BJ (cell line): Measurements from ENCODE around the gene EPB41L2. TPM values are rescaled to one million over a fixed set of nuclear protein-coding genes. Genes with fewer than 3 reads are reported as not detected.

Experiments
- CTCF ChIA-PET: fragments of 350-600 bp; formaldehyde crosslinking; extraction: SDS; loops from one replicate; lab custom pipeline; 2021; ENCODE audit warnings: antibody characterized with exemption, inconsistent platforms; lab: Yijun Ruan, JAX
- POLR2A ChIA-PET: fragments of 300-600 bp; sonication (Branson Sonifier 250); formaldehyde crosslinking; extraction: SDS; loops from one replicate; lab custom pipeline; 2021; ENCODE audit warnings: antibody characterized with exemption; lab: Charles Lee
- DNase-seq: peaks from one replicate; pipeline ENCODE4 v3.0.0-alpha.2; 2011; ENCODE audit warnings: low read depth
- H3K27me3 ChIP-seq: 2 replicates; pipeline ENCODE4 v1.6.0; 2011; ENCODE audit warnings: low read length; ENCODE audit not compliant: control insufficient read depth, insufficient read depth
- H3K36me3 ChIP-seq: 2 replicates; pipeline ENCODE4 v1.5.1; 2011; ENCODE audit warnings: low read length; ENCODE audit not compliant: control insufficient read depth, insufficient read depth
- H3K4me3 ChIP-seq: 2 replicates; pipeline ENCODE4 v1.5.1; 2011; ENCODE audit warnings: low read depth, mild to moderate bottlenecking, control low read depth, low read length
- CTCF ChIP-seq: IDR thresholded peaks from 2 replicates; pipeline ENCODE4 v1.5.1; 2011; ENCODE audit warnings: low read depth, mild to moderate bottlenecking, control low read depth, inconsistent platforms, low read length, moderate library complexity; ENCODE audit not compliant: insufficient read depth
- polyA plus RNA-seq: library from polyadenylated mRNA; depleted of rRNA; stranded (reverse); fragments of >200 nt; gene quantifications from 2 replicates; pipeline ENCODE4 v1.2.3, GENCODE V29; 2011

Gene EPB41L2
- polyA plus RNA-seq, 1 experiment, result 24.5 TPM

- ChIA-PET CTCF (interaction anchor here (0.9 to 1.0 kb wide), 2 partner anchors 93 to 139 kb away, joined by 3 to 4 read pairs; no protein-coding TSS in a partner anchor), POLR2A (no interaction called here)
- TF ChIP-seq CTCF, result no peak
These were observed 84.9 kb downstream of the EPB41L2 start for GRCh38 chr6:130978180-130978579.

DNA sequence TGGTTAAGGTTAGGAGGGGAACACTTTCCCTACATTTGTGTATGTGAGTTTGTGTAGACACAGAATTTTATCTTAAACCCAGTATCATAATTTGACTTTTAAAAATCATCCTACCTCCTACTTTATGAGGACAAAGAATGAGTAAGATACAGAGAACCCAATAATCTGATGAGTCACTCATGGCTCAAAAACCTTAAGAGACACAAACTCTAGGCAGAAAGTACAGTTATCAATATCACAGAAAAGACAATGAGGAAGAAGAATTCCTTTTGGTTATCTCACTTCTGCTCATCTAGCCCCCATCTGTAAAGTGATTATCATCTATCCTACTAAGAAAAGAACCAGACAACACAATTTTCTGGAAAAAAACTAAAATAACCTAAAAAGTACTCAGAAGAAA lies 87.7 kb downstream of the EPB41L2 start:
- TF ChIP-seq CTCF, result no peak
- ChIA-PET CTCF (no interaction called here), POLR2A (no interaction called here)
- H3K36me3 ChIP-seq, result no peaks in the 10 kb centered on the region
- H3K4me3 ChIP-seq, result no peak overlapping the region
- H3K27me3 ChIP-seq, result no peaks in the 10 kb centered on the region
- no peak for DNase-seq

More at GRCh38 chr6:130978180-130978579, 84.9 kb downstream of the EPB41L2 start:
- Histone ChIP-seq H3K4me3 (no peak overlapping the region), H3K27me3 (no peaks in the 10 kb centered on the region), H3K36me3 (no peaks in the 10 kb centered on the region)
- DNase-seq, result no peak

- no peak for TF ChIP-seq CTCF
- ChIA-PET POLR2A (no interaction called here), CTCF (no interaction called here)
- no peaks in the 10 kb centered on the region for H3K36me3 ChIP-seq
- H3K27me3 ChIP-seq, result no peaks in the 10 kb centered on the region
- no peak for DNase-seq
- no peak overlapping the region for H3K4me3 ChIP-seq
These were observed 89.3 kb downstream of the EPB41L2 start for GRCh38 chr6:130973521-130974277.

- Histone ChIP-seq H3K4me3 (no peak overlapping the region), H3K36me3 (no peaks in the 10 kb centered on the region), H3K27me3 (no peaks in the 10 kb centered on the region)
- TF ChIP-seq CTCF, result no peak
- DNase-seq, result no peak
- CTCF ChIA-PET, result no interaction called here
- POLR2A ChIA-PET, result no interaction called here
These were observed 91.5 kb downstream of the EPB41L2 start for GRCh38 chr6:130971504-130971903.

DNA sequence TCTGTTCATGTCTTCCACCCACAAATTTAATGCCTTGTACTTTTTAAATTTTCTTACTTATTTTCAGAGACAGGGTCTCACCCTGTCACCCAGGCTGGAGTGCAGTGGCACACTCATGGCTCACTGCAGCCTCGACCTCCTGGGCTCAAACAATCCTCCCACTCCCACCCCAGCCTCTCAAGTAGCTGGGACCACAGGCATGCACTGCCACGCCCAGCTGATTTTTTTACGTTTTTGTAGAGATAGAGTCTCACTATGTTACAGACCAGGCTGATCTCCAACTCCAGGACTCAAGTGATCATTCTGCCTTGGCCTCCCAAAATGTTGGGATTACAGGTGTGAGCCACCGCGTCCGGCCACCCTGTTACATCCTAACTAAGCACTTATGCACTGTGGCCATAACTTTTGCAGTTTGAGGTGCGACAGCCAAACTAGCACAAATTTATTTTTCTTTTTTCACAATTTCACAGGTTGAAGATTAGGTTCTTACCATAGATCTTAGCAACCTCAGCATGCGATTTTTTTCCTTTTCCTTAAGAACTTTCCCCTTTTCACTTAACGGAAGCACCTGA lies 92.1 kb downstream of the EPB41L2 start:
- TF ChIP-seq CTCF, result no peak
- ChIA-PET CTCF (interaction anchor here (0.9 to 1.1 kb wide), 2 partner anchors 22 to 29 kb away, joined by 3 to 4 read pairs; no protein-coding TSS in a partner anchor), POLR2A (no interaction called here)
- no peak for DNase-seq
- no peak overlapping the region for H3K4me3 ChIP-seq
- H3K36me3 ChIP-seq, result no peaks in the 10 kb centered on the region
- no peaks in the 10 kb centered on the region for H3K27me3 ChIP-seq
